ENCODE data around the gene CAMK2N1. TPM values are rescaled to one million over a fixed set of nuclear protein-coding genes. Genes with fewer than 3 reads are reported as not detected.

The CAMK2N1 gene
- total and polyA plus RNA-seq, 2 donors from 2014 or later: 80.6 to 120 TPM

GRCh38 chr1:20486457-20487235, 636 bp upstream of the CAMK2N1 start:
- Histone ChIP-seq H3K27ac (ENCODE audit: low read depth in 2 of 2, low read length in 2 of 2) (peak overlapping the region; percentile 97 to 98), H3K9me3 (ENCODE audit: control insufficient read depth in 2 of 3, insufficient read depth in 1 of 3, low read length in 3 of 3) (no peaks in the 10 kb centered on the region), H3K9ac (ENCODE audit: low read length in 3 of 3) (peak overlapping the region in 2 of 3 donors; percentile 77 to 95), H3K4me1 (ENCODE audit: control insufficient read depth in 2 of 3, insufficient read depth in 2 of 3, low read depth in 1 of 3, low read length in 3 of 3) (peaks cover 3 to 15% (median 4%) of the 10 kb centered on the region in 3 donors), H3K4me3 (ENCODE audit: low read length in 3 of 3) (peak overlapping the region; percentile 36 to 80 (median 56)), H3K27me3 (ENCODE audit: control insufficient read depth, insufficient read depth, low read length) (no peaks in the 10 kb centered on the region), H3K36me3 (ENCODE audit: control insufficient read depth in 2 of 3, insufficient read depth in 3 of 3, low read length in 3 of 3) (no peaks in the 10 kb centered on the region)
- FAIRE-seq (no peak), DNase-seq (peak; percentile 93 to 97 (median 95))
- TF ChIP-seq CTCF (IDR thresholded peaks at IDR 0.05; ENCODE audit: borderline replicate concordance, extremely low read depth, insufficient read depth): no peak
- intact Hi-C loops (cut with DNase I): no loop called here

- DNase-seq (peak; percentile 50 to 84 (median 57)), FAIRE-seq (no peak)
- intact Hi-C loops (cut with DNase I): no loop called here
- H3K9ac ChIP-seq (ENCODE audit: low read length in 3 of 3): peak overlapping the region; percentile 53 to 81 (median 74)
- peak overlapping the region; percentile 70 to 85 (median 81) for H3K4me3 ChIP-seq (ENCODE audit: low read length in 3 of 3)
- H3K27me3 ChIP-seq (ENCODE audit: control insufficient read depth, insufficient read depth, low read length): no peaks in the 10 kb centered on the region
- no peaks in the 10 kb centered on the region for H3K9me3 ChIP-seq (ENCODE audit: control insufficient read depth in 2 of 3, insufficient read depth in 1 of 3, low read length in 3 of 3)
- H3K27ac ChIP-seq (ENCODE audit: low read depth in 2 of 2, low read length in 2 of 2): peak overlapping the region; percentile 84 to 92
- H3K4me1 ChIP-seq (ENCODE audit: control insufficient read depth in 2 of 3, insufficient read depth in 2 of 3, low read depth in 1 of 3, low read length in 3 of 3): peaks cover 3 to 29% (median 15%) of the 10 kb centered on the region in 3 donors
- H3K36me3 ChIP-seq (ENCODE audit: control insufficient read depth in 2 of 3, insufficient read depth in 3 of 3, low read length in 3 of 3): no peaks in the 10 kb centered on the region
- no peak for TF ChIP-seq CTCF (IDR thresholded peaks at IDR 0.05; ENCODE audit: borderline replicate concordance, extremely low read depth, insufficient read depth)
Observed at GRCh38 chr1:20484519-20485462, 1.2 kb downstream of the CAMK2N1 start.

- intact Hi-C loops (cut with DNase I): no loop called here
- Histone ChIP-seq H3K9me3 (ENCODE audit: control insufficient read depth in 2 of 3, insufficient read depth in 1 of 3, low read length in 3 of 3) (no peaks in the 10 kb centered on the region), H3K27me3 (ENCODE audit: control insufficient read depth, insufficient read depth, low read length) (no peaks in the 10 kb centered on the region), H3K4me3 (ENCODE audit: low read length in 3 of 3) (peak overlapping the region; percentile 70 to 85 (median 81)), H3K27ac (ENCODE audit: low read depth in 2 of 2, low read length in 2 of 2) (peak overlapping the region; percentile 84 to 92), H3K36me3 (ENCODE audit: control insufficient read depth in 2 of 3, insufficient read depth in 3 of 3, low read length in 3 of 3) (no peaks in the 10 kb centered on the region), H3K4me1 (ENCODE audit: control insufficient read depth in 2 of 3, insufficient read depth in 2 of 3, low read depth in 1 of 3, low read length in 3 of 3) (peaks cover 3 to 34% (median 20%) of the 10 kb centered on the region in 3 donors), H3K9ac (ENCODE audit: low read length in 3 of 3) (peak overlapping the region; percentile 53 to 81 (median 74))
- DNase-seq (peak in 4 of 5 donors; percentile 58 to 74 (median 72)), FAIRE-seq (no peak)
- TF ChIP-seq CTCF (IDR thresholded peaks at IDR 0.05; ENCODE audit: borderline replicate concordance, extremely low read depth, insufficient read depth): no peak
Observed at GRCh38 chr1:20483833-20484518, 2.0 kb downstream of the CAMK2N1 start.

All from kidney (tissue), 14 donors.